ENCODE results near the gene CSNK2A3. TPM values are rescaled to one million over a fixed set of nuclear protein-coding genes. Genes with fewer than 3 reads are reported as not detected.

Gene CSNK2A3
- total and polyA plus RNA-seq, 2 experiments from 2014 or later, result 0.91 to 4.1 TPM

- no peak overlapping the region for H3K4me3 ChIP-seq
Observed at GRCh38 chr11:11366793-11367192, 13.7 kb upstream of the CSNK2A3 start.

GRCh38 chr11:11363674-11364073, 10.6 kb upstream of the CSNK2A3 start:
- ATAC-seq, result peak; percentile 58
- Mint-ChIP-seq H3K9me3 (peaks cover 2% of the 10 kb centered on the region; the same call in 2 of the 3 replicates), H3K36me3 (ENCODE audit: low read depth) (peaks cover 12% of the 10 kb centered on the region; the same call in 2 of the 3 replicates), H3K4me3 (no peak overlapping the region), H3K4me1 (peaks cover 28% of the 10 kb centered on the region), H3K27me3 (ENCODE audit: insufficient read depth, low read depth, poor library complexity) (peaks cover 2% of the 10 kb centered on the region), H3K27ac (no peak overlapping the region)
- Histone ChIP-seq H3K4me2 (no peak overlapping the region), H3K27me3 (ENCODE audit: insufficient read depth) (no peaks in the 10 kb centered on the region), H2AFZ (no peak overlapping the region), H3K4me1 (ENCODE audit: insufficient read depth) (no peaks in the 10 kb centered on the region; the same call in 1 of the 2 replicates), H3F3A (replicated peaks; ENCODE audit: low read depth) (no peaks in the 10 kb centered on the region), H3K27ac (ENCODE audit: low read depth) (no peak overlapping the region), H3K9me2 (ENCODE audit: insufficient read depth) (no peaks in the 10 kb centered on the region), H4K20me1 (replicated peaks; ENCODE audit: insufficient read depth) (no peaks in the 10 kb centered on the region), H3K79me2 (replicated peaks; ENCODE audit: insufficient read depth) (no peaks in the 10 kb centered on the region), H3K4me3 (no peak overlapping the region), H3K36me3 (ENCODE audit: insufficient read depth) (no peaks in the 10 kb centered on the region)
- DNase-seq (ENCODE audit: low spot score), result peak; percentile 38
- TF ChIP-seq EZH2 (IDR thresholded peaks at IDR 0.05; ENCODE audit: low read depth, unreplicated experiment), result no peak
- TF ChIP-seq ZNF462 (CRISPR knock-in tag; IDR thresholded peaks at IDR 0.05), result peak; percentile 74
- peak; percentile 90 for TF ChIP-seq NANOG (IDR thresholded peaks at IDR 0.05; ENCODE audit: borderline replicate concordance)

More at GRCh38 chr11:11366793-11367192, 13.7 kb upstream of the CSNK2A3 start:
- no peak overlapping the region for H2AFZ ChIP-seq
- no peaks in the 10 kb centered on the region for H3K27me3 ChIP-seq (ENCODE audit: insufficient read depth)
- DNase-seq (ENCODE audit: low spot score) (no peak), ATAC-seq (no peak)
- Mint-ChIP-seq H3K27me3 (ENCODE audit: insufficient read depth, low read depth, poor library complexity) (peaks cover 4% of the 10 kb centered on the region), H3K4me1 (peaks cover 33% of the 10 kb centered on the region), H3K27ac (no peak overlapping the region), H3K4me3 (no peak overlapping the region), H3K36me3 (ENCODE audit: low read depth) (peaks cover 14% of the 10 kb centered on the region; the same call in 2 of the 3 replicates), H3K9me3 (peaks cover 2% of the 10 kb centered on the region; the same call in 2 of the 3 replicates)
- no peaks in the 10 kb centered on the region for H3K79me2 ChIP-seq (replicated peaks; ENCODE audit: insufficient read depth)
- H3K36me3 ChIP-seq (ENCODE audit: insufficient read depth), result no peaks in the 10 kb centered on the region
- no peaks in the 10 kb centered on the region for H4K20me1 ChIP-seq (replicated peaks; ENCODE audit: insufficient read depth)
- TF ChIP-seq REST (IDR thresholded peaks at IDR 0.05; ENCODE audit: unreplicated experiment) (peak; percentile 65), ZNF114 (CRISPR knock-in tag; IDR thresholded peaks at IDR 0.05) (no peak)
- H3K4me2 ChIP-seq, result no peak overlapping the region
- peaks cover 7% of the 10 kb centered on the region for H3K4me1 ChIP-seq (ENCODE audit: insufficient read depth)
- H3F3A ChIP-seq (replicated peaks; ENCODE audit: low read depth), result no peaks in the 10 kb centered on the region
- H3K27ac ChIP-seq (ENCODE audit: low read depth), result no peak overlapping the region
- no peaks in the 10 kb centered on the region for H3K9me2 ChIP-seq (ENCODE audit: insufficient read depth)

Data from GM23338 (cell line).